OCI-LY3 (cell line): Measurements from ENCODE around the gene CISD2.

Source experiments
- H2AFZ ChIP-seq: fragments of 200-600, 300-600 bp; shearing (Covaris generic); 2 replicates; pipeline ENCODE4 v1.6.0; 2014; ENCODE audit warnings: antibody characterized with exemption, low read depth, low read length
- H3K27ac ChIP-seq: fragments of 200-600, 300-600 bp; sonication (generic); 2 replicates; pipeline ENCODE4 v1.5.1; 2014; ENCODE audit warnings: mild to moderate bottlenecking, low read length, moderate library complexity, mixed read lengths
- H3K27me3 ChIP-seq: fragments of 200-600, 300-600 bp; sonication (generic); 2 replicates; pipeline ENCODE4 v1.6.1; 2014; ENCODE audit warnings: low read depth, low read length, mixed read lengths
- H3K36me3 ChIP-seq: fragments of 200-600, 300-600 bp; sonication (generic); replicated peaks from 2 replicates; pipeline ENCODE3; 2014; ENCODE audit warnings: low read depth, low read length, mixed read lengths
- H3K4me1 ChIP-seq: fragments of 300-600, 200-600 bp; sonication (generic); 2 replicates; pipeline ENCODE4 v1.6.1; 2014; ENCODE audit warnings: low read length, mixed read lengths
- H3K4me2 ChIP-seq: fragments of 200-600, 300-600 bp; sonication (generic); 2 replicates; pipeline ENCODE4 v1.6.1; 2014; ENCODE audit warnings: low read length, mixed read lengths
- H3K4me3 ChIP-seq: fragments of 300-600, 200-600 bp; sonication (generic); 2 replicates; pipeline ENCODE4 v1.5.1; 2014; ENCODE audit warnings: antibody characterized with exemption, mild to moderate bottlenecking, low read length, moderate library complexity
- H3K79me2 ChIP-seq: fragments of 300-600, 200-600 bp; shearing (Covaris generic); 2 replicates; pipeline ENCODE4 v1.6.1; 2014; ENCODE audit warnings: mild to moderate bottlenecking, low read length, mixed read lengths
- H3K9ac ChIP-seq: fragments of 300-600, 200-600 bp; shearing (Covaris generic); 2 replicates; pipeline ENCODE4 v1.6.0; 2014; ENCODE audit warnings: mild to moderate bottlenecking, low read length, moderate library complexity
- H3K9me3 ChIP-seq: fragments of 200-600, 300-600 bp; shearing (Covaris generic); 2 replicates; pipeline ENCODE4 v1.6.1; 2014; ENCODE audit warnings: low read length, mixed read lengths; ENCODE audit not compliant: insufficient read depth
- H4K20me1 ChIP-seq: fragments of 200-600, 300-600 bp; sonication (generic); 2 replicates; pipeline ENCODE4 v1.6.1; 2016; ENCODE audit warnings: low read length, mixed read lengths; ENCODE audit not compliant: insufficient read depth
- CTCF ChIP-seq: fragments of 200-600, 300-600 bp; sonication (generic); IDR thresholded peaks from 2 replicates; pipeline ENCODE4 v1.5.1; 2014; ENCODE audit warnings: antibody characterized with exemption, low read length, low read depth
- EZH2phosphoT487 ChIP-seq: fragments of 200-600 bp; shearing (Covaris generic); IDR thresholded peaks from 2 replicates; pipeline ENCODE4 v1.6.1; 2018; ENCODE audit warnings: antibody characterized with exemption, mixed run types, low read depth

CISD2 gene

GRCh38 chr4:102850370-102850769 lies 18.4 kb upstream of the CISD2 start:
- Histone ChIP-seq H3K9me3 (no peaks in the 10 kb centered on the region), H3K79me2 (no peaks in the 10 kb centered on the region), H3K27me3 (no peaks in the 10 kb centered on the region), H4K20me1 (no peaks in the 10 kb centered on the region), H3K9ac (no peak overlapping the region), H3K4me3 (no peak overlapping the region), H3K4me1 (no peaks in the 10 kb centered on the region), H3K4me2 (no peak overlapping the region), H2AFZ (no peak overlapping the region), H3K27ac (no peak overlapping the region), H3K36me3 (no peaks in the 10 kb centered on the region)
- TF ChIP-seq CTCF (no peak), EZH2phosphoT487 (no peak)

- peaks cover 8% of the 10 kb centered on the region for H3K79me2 ChIP-seq
- no peaks in the 10 kb centered on the region for H3K27me3 ChIP-seq
- H3K36me3 ChIP-seq: peaks cover 38% of the 10 kb centered on the region
- no peak overlapping the region for H3K9ac ChIP-seq
- TF ChIP-seq EZH2phosphoT487 (no peak), CTCF (no peak)
- H3K27ac ChIP-seq: no peak overlapping the region
- peaks cover 5% of the 10 kb centered on the region; the same call in 1 of the 2 replicates for H3K4me1 ChIP-seq
- no peak overlapping the region for H2AFZ ChIP-seq
- H3K9me3 ChIP-seq: peaks cover 16% of the 10 kb centered on the region; the same call in 1 of the 2 replicates
- H3K4me3 ChIP-seq: no peak overlapping the region
- no peak overlapping the region for H3K4me2 ChIP-seq
- no peaks in the 10 kb centered on the region for H4K20me1 ChIP-seq
Measured at GRCh38 chr4:102858828-102859464, 9.8 kb upstream of the CISD2 start.

GRCh38 chr4:102860611-102861324 lies 8.0 kb upstream of the CISD2 start:
- Histone ChIP-seq H3K27me3 (no peaks in the 10 kb centered on the region), H3K9ac (no peak overlapping the region), H3K4me2 (no peak overlapping the region), H3K36me3 (peaks cover 49% of the 10 kb centered on the region), H4K20me1 (no peaks in the 10 kb centered on the region), H3K79me2 (peaks cover 25% of the 10 kb centered on the region), H3K4me3 (no peak overlapping the region), H3K27ac (no peak overlapping the region), H3K4me1 (peaks cover 5% of the 10 kb centered on the region; the same call in 1 of the 2 replicates), H2AFZ (no peak overlapping the region), H3K9me3 (peaks cover 16% of the 10 kb centered on the region; the same call in 1 of the 2 replicates)
- no peak for TF ChIP-seq EZH2phosphoT487
- TF ChIP-seq CTCF: no peak

DNA sequence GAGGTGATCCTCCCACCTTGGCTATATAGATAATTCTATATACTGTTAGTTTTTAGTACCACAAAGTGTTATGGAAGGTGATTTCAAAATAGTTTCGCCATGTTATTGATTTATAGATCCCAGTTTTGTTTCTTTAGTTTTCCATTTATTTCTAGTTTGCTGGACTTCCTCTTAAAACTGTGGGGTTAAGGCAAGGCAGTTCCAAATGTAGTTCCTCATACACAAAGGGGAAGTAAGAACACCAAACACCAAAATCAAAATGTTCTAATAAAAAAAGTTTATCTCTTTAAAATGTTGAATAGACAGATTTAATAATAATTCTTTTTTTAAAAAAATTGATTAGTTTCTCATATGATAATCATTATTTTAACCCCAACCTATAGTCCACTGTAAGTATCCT lies 6.8 kb upstream of the CISD2 start:
- TF ChIP-seq CTCF (no peak), EZH2phosphoT487 (no peak)
- H4K20me1 ChIP-seq: no peaks in the 10 kb centered on the region
- H3K4me1 ChIP-seq: peaks cover 8% of the 10 kb centered on the region
- H3K27me3 ChIP-seq: no peaks in the 10 kb centered on the region
- H3K9me3 ChIP-seq: peaks cover 16% of the 10 kb centered on the region; the same call in 1 of the 2 replicates
- H3K9ac ChIP-seq: no peak overlapping the region
- H3K4me3 ChIP-seq: no peak overlapping the region
- H3K4me2 ChIP-seq: no peak overlapping the region
- peaks cover 56% of the 10 kb centered on the region for H3K36me3 ChIP-seq
- peaks cover 37% of the 10 kb centered on the region for H3K79me2 ChIP-seq
- H2AFZ ChIP-seq: no peak overlapping the region
- H3K27ac ChIP-seq: no peak overlapping the region
